NCI-H510A treated with DMSO at 0.1 percent for 48 hours (cell line): Measurements from ENCODE around the gene PNKP.

Experiments used
- DNase-seq: peaks from one replicate; lab custom pipeline; 2025; lab: John Stamatoyannopoulos, UW

PNKP gene

GRCh38 chr19:49890349-49891311, 23.3 kb upstream of the PNKP start:
- DNase-seq = no peak

- DNase-seq = no peak
These were observed 22.4 kb upstream of the PNKP start for GRCh38 chr19:49889687-49890348.

- no peak for DNase-seq
These were observed 21.8 kb upstream of the PNKP start for GRCh38 chr19:49889038-49889686.

- DNase-seq = peak; percentile 19
These were observed 21.1 kb upstream of the PNKP start for GRCh38 chr19:49888510-49888824.

GRCh38 chr19:49887665-49888509, 20.5 kb upstream of the PNKP start:
- DNase-seq = peak; percentile 62

GRCh38 chr19:49887037-49887664, 19.8 kb upstream of the PNKP start:
- DNase-seq = peak; percentile 44

- DNase-seq = no peak
These were observed 17.4 kb upstream of the PNKP start for GRCh38 chr19:49884760-49885159.

- DNase-seq = no peak
These were observed 16.7 kb upstream of the PNKP start for GRCh38 chr19:49884109-49884508.

- DNase-seq = no peak
These were observed 15.7 kb upstream of the PNKP start for GRCh38 chr19:49883094-49883493.

GRCh38 chr19:49882643-49883042, 15.3 kb upstream of the PNKP start:
- DNase-seq = no peak

GRCh38 chr19:49881672-49882394, 14.5 kb upstream of the PNKP start:
- no peak for DNase-seq

GRCh38 chr19:49881186-49881585, 13.8 kb upstream of the PNKP start:
- no peak for DNase-seq

- no peak for DNase-seq
These were observed 12.9 kb upstream of the PNKP start for GRCh38 chr19:49880162-49880869.

- DNase-seq = no peak
These were observed 12.0 kb upstream of the PNKP start for GRCh38 chr19:49879243-49879963.

- no peak for DNase-seq
These were observed 11.3 kb upstream of the PNKP start for GRCh38 chr19:49878744-49879070.

GRCh38 chr19:49877879-49878743, 10.7 kb upstream of the PNKP start:
- DNase-seq = peak; percentile 91

GRCh38 chr19:49877020-49877878, 9.9 kb upstream of the PNKP start, which contains the start of the genes AKT1S1 and TBC1D17:
Gene AKT1S1 (minus strand): TSS chr19:49877355. CDS start chr19:49873295, 4,060 bp downstream.
Gene TBC1D17 (plus strand): TSS chr19:49877702. CDS start chr19:49877724, 22 bp downstream.
- peak; percentile 100 for DNase-seq
